DOHH2 (cell line): ENCODE results near the gene NPC2.

ENCODE experiments used
- H3F3A ChIP-seq: fragments of 200-600 bp; sonication (generic), shearing (Covaris generic); 2 replicates; pipeline ENCODE4 v1.6.0; 2016; ENCODE audit warnings: antibody characterized with exemption, mild to moderate bottlenecking; ENCODE audit not compliant: control insufficient read depth, insufficient read depth
- H3K27ac ChIP-seq: fragments of 200-600 bp; sonication (generic); 2 replicates; pipeline ENCODE4 v1.5.1; 2014; ENCODE audit warnings: low read depth, mild to moderate bottlenecking, low read length, moderate library complexity
- H3K27me3 ChIP-seq: fragments of 200-600 bp; sonication (generic); 2 replicates; pipeline ENCODE4 v1.6.1; 2014; ENCODE audit warnings: mild to moderate bottlenecking, low read length, mixed read lengths; ENCODE audit not compliant: control insufficient read depth
- H3K36me3 ChIP-seq: fragments of 200-600 bp; sonication (generic); 2 replicates; pipeline ENCODE4 v1.6.1; 2014; ENCODE audit warnings: mild to moderate bottlenecking, low read length, moderate library complexity, mixed read lengths; ENCODE audit not compliant: control insufficient read depth
- H3K4me1 ChIP-seq: fragments of 200-600 bp; sonication (generic); 2 replicates; pipeline ENCODE4 v1.6.1; 2014; ENCODE audit warnings: mild to moderate bottlenecking, low read length, mixed read lengths; ENCODE audit not compliant: control insufficient read depth
- H3K4me2 ChIP-seq: fragments of 200-600 bp; sonication (generic); 2 replicates; pipeline ENCODE4 v1.6.0; 2014; ENCODE audit warnings: mild to moderate bottlenecking, low read length, moderate library complexity
- H3K4me3 ChIP-seq: fragments of 200-600 bp; sonication (generic); 2 replicates; pipeline ENCODE4 v1.5.1; 2014; ENCODE audit warnings: mild to moderate bottlenecking, low read length, mixed read lengths
- H3K79me2 ChIP-seq: fragments of 200-600 bp; sonication (generic); 2 replicates; pipeline ENCODE4 v1.6.1; 2014; ENCODE audit warnings: mild to moderate bottlenecking, low read length, mixed read lengths; ENCODE audit not compliant: control insufficient read depth
- H3K9me2 ChIP-seq: fragments of 200-600 bp; sonication (generic); replicated peaks from 2 replicates; pipeline ENCODE4 v1.6.1; 2014; ENCODE audit warnings: mild to moderate bottlenecking, low read length, mixed read lengths; ENCODE audit not compliant: control insufficient read depth
- H3K9me3 ChIP-seq: fragments of 200-600 bp; sonication (generic); 2 replicates; pipeline ENCODE4 v1.6.1; 2014; ENCODE audit warnings: antibody characterized with exemption, low read length, mixed read lengths; ENCODE audit not compliant: control insufficient read depth, insufficient read depth
- H4K20me1 ChIP-seq: fragments of 200-600 bp; sonication (generic); 2 replicates; pipeline ENCODE4 v1.6.0; 2014; ENCODE audit warnings: low read depth, mild to moderate bottlenecking, antibody characterized with exemption, low read length, moderate library complexity; ENCODE audit not compliant: control insufficient read depth, insufficient read depth
- CTCF ChIP-seq: fragments of 200-600 bp; sonication (generic); IDR thresholded peaks from one replicate; pipeline ENCODE4 v1.5.1; 2014; ENCODE audit warnings: antibody characterized with exemption, mild to moderate bottlenecking, low read depth, low read length; ENCODE audit not compliant: poor library complexity, severe bottlenecking
- EZH2phosphoT487 ChIP-seq: fragments of 200-600 bp; sonication (generic); IDR thresholded peaks from 2 replicates; pipeline ENCODE4 v1.6.1; 2017; ENCODE audit warnings: borderline replicate concordance, mild to moderate bottlenecking, antibody characterized with exemption, low read length, moderate library complexity, mixed read lengths

Gene NPC2

GRCh38 chr14:74472601-74473000 lies 20.5 kb downstream of the NPC2 start:
- Histone ChIP-seq H3K36me3 (no peaks in the 10 kb centered on the region), H3K27me3 (peaks cover 4% of the 10 kb centered on the region; the same call in 1 of the 2 replicates), H3K4me2 (no peak overlapping the region), H3K4me3 (no peak overlapping the region), H3K9me3 (no peaks in the 10 kb centered on the region), H3K27ac (no peak overlapping the region), H3K9me2 (no peaks in the 10 kb centered on the region), H3K4me1 (no peaks in the 10 kb centered on the region), H4K20me1 (no peaks in the 10 kb centered on the region), H3K79me2 (no peaks in the 10 kb centered on the region), H3F3A (no peaks in the 10 kb centered on the region)
- no peak for TF ChIP-seq CTCF
- no peak for TF ChIP-seq EZH2phosphoT487

GRCh38 chr14:74469548-74470518 lies 23.3 kb downstream of the NPC2 start:
- H3K27ac ChIP-seq = no peak overlapping the region
- no peak overlapping the region for H3K4me3 ChIP-seq
- no peaks in the 10 kb centered on the region for H3K9me2 ChIP-seq
- H3K27me3 ChIP-seq = peaks cover 4% of the 10 kb centered on the region; the same call in 1 of the 2 replicates
- no peak for TF ChIP-seq CTCF
- TF ChIP-seq EZH2phosphoT487 = no peak
- no peaks in the 10 kb centered on the region for H3K79me2 ChIP-seq
- no peaks in the 10 kb centered on the region for H3K4me1 ChIP-seq
- H3K36me3 ChIP-seq = no peaks in the 10 kb centered on the region
- no peaks in the 10 kb centered on the region for H3F3A ChIP-seq
- H3K4me2 ChIP-seq = no peak overlapping the region
- H4K20me1 ChIP-seq = no peaks in the 10 kb centered on the region
- H3K9me3 ChIP-seq = no peaks in the 10 kb centered on the region

- Histone ChIP-seq H3K27me3 (peaks cover 4% of the 10 kb centered on the region; the same call in 1 of the 2 replicates), H3F3A (no peaks in the 10 kb centered on the region), H3K4me3 (no peak overlapping the region), H3K9me3 (no peaks in the 10 kb centered on the region), H3K36me3 (no peaks in the 10 kb centered on the region), H3K9me2 (no peaks in the 10 kb centered on the region), H4K20me1 (no peaks in the 10 kb centered on the region), H3K79me2 (no peaks in the 10 kb centered on the region), H3K4me1 (no peaks in the 10 kb centered on the region), H3K4me2 (no peak overlapping the region), H3K27ac (no peak overlapping the region)
- no peak for TF ChIP-seq CTCF
These were observed 24.6 kb downstream of the NPC2 start for GRCh38 chr14:74468513-74468912.
